GM21825 (cell line): Measurements from ENCODE around the gene SLC26A1.
"Not testable (repeated sequence)": the region's sequence is repeated elsewhere in the genome, so short reads cannot be mapped to it uniquely, and the experiment has no call there.

Experiments used
- ATAC-seq: cut with Tn5 transposase; IDR thresholded peaks from one replicate; pipeline ENCODE4 v1.9.1; 2021; ENCODE audit warnings: mild to moderate bottlenecking, moderate library complexity; ENCODE audit not compliant: unreplicated experiment

SLC26A1 gene

GRCh38 chr4:955931-956381 is 37.2 kb downstream of the SLC26A1 start:
- no peak for ATAC-seq

- ATAC-seq: no peak
These were observed 37.9 kb downstream of the SLC26A1 start for GRCh38 chr4:955161-955921.

DNA sequence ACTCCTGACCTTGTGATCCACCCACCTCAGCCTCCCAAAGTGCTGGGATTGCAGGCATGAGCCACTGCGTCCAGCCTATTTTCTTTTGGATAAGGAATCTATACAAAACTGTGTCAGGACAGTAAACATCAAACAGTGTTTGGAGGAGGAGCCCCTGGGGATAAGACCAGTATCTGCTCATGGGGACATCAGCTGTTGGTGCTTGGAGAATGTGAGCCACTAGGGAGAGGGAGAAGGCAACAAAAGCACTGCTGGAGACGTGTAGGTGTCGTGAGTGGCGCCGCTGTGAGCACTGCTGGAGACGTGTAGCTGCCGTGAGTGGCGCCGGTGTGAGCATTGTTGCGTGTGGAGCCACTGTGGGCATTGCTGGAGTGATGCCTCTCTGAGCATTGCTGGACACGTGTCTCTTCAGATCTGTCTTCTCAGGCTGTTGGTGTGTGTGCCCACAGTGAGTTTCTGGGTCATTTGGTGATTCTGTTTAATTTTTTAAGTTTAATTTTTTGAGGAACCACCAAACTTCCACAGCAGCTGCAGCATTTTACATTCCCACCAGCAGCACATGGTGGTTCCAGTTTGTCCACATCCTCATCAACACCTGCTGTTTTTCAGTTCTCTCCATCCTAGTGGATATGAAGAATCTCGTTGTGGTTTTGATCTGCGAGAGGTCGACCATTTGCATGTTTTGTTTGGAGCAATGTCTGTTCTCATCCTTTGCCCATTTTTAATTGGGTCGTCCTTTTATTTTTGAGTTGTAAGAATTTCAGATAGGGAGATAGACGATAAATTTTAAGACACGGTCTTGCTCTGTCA is 38.8 kb downstream of the SLC26A1 start:
- ATAC-seq: no peak

GRCh38 chr4:953574-953915 is 39.7 kb downstream of the SLC26A1 start:
- ATAC-seq: no peak

- ATAC-seq: no peak
These were observed 40.2 kb downstream of the SLC26A1 start for GRCh38 chr4:952881-953573.

GRCh38 chr4:951594-952468 is 41.4 kb downstream of the SLC26A1 start:
- ATAC-seq: no peak

- ATAC-seq: no peak
These were observed 42.0 kb downstream of the SLC26A1 start for GRCh38 chr4:951186-951585.

- no peak for ATAC-seq
These were observed 42.8 kb downstream of the SLC26A1 start for GRCh38 chr4:950136-951020.

GRCh38 chr4:949656-950055 is 43.5 kb downstream of the SLC26A1 start:
- no peak for ATAC-seq

DNA sequence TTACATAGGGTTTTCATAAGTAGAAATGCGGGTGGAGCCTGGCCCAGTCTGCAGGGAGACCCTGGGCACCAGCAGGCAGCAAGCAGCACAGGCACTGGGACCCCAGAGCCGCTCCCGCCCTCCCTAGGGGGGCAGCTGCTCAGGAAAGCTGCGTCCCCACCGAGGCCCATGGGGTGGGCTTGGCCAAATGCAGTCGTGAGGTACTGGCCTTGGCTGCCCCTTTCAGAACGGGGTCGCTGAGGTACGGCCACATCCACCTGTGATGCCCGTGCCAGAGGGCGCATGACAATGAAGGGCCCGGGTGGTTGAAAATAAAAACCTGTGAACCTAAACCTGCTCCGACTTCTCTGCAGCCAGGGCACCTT is 44.3 kb downstream of the SLC26A1 start:
- ATAC-seq: no peak

- ATAC-seq: no peak
These were observed 44.9 kb downstream of the SLC26A1 start for GRCh38 chr4:948101-948935.

DNA sequence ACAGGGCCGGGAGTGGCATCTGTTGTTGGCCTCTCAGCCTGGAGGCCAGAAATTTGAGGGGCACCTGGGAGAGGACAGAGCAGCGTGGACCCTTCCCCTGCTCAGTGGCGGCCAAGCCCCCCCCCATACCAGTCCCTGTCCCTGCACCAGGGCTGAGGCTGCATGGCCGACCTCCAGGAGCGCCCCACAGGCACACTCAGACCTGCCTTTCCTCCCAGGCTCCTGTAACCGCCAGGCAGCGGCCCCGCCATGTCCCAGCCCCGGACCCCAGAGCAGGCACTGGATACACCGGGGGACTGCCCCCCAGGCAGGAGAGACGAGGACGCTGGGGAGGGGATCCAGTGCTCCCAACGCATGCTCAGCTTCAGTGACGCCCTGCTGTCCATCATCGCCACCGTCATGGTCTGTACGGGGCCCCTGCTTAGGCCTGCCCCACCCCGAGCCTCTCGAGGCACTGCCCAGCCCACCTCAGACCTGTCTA is 45.7 kb downstream of the SLC26A1 start:
- no peak for ATAC-seq

DNA sequence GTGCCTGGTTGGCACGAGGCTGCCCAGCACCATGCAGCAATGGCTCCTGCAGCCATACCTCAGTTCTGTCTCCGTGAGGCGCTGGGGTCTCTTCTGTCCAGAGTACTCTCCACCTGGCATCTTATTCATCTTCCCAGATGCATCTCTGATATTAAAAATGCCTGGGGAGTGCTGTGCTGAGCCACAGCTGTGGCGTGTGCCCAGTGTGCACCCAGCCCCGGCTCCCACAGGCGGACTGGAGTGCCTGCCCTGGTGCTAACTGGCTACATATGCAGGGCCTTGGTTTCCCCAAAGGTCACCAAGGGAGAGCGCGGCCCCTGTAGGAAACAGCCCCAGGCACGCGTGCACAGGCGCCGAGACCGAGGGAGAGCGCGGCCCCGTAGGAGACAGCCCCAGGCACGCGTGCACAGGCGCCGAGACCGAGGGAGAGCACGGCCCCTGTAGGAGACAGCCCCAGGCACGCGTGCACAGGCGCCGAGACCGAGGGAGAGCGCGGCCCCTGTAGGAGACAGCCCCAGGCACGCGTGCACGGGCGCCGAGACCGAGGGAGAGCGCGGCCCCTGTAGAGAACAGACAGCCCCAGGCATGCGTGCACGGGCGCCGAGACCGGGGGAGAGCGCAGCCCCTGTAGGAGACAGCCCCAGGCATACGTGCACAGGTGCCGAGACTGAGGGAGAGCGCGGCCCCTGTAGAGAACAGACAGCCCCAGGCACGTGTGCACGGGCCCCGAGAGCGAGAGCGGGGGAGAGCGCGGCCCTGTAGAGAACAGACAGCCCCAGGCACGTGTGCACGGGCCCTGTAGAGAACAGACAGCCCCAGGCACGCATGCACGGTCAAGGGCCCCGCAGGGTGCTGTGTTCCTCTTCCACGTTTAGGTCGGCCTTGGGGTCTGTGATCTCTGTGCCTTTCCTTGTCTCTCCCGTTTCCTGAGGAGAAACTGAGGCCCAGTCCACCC is 46.4 kb downstream of the SLC26A1 start:
- ATAC-seq: no peak

GRCh38 chr4:946103-946450 is 47.1 kb downstream of the SLC26A1 start:
- ATAC-seq: no peak

DNA sequence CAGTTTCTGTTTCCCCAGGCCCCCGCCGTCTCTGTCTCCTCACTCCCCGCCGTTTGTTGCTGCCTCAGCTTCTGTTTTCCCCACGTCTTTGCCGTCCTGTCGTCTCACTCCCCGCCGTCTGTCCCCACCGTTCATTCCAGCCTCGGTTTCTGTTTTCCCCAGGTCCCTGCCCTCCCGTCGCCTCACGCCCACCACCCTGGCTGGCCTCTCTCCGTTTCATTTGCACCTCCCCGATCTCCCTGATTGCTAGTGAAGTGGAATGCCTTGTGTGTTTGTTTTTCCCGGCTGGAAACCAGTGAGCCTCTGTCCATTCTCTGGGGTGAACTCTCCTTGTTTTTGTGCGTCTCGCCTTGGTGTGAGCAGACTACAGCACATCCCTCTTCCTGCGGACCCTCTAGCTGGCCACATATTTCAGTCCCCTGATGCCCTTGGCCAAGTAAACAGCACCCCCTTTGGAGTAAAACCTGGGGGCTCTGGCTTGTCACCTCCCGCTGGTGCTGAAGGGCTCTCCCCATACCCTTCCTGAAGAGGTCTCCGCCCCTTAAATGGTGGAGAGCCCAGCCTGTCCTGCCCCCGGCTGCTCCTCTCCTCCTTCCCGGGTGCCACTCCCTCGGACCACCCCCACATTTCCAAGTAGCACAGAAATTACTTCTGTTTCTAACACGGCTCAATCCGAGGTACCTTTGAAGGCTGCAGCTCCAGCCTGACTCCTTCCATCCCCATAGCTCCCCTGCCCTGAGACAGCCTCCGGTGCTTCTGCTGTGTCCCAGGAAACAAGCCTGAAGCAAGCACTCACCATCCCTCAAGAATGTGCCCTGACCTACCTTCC is 47.7 kb downstream of the SLC26A1 start:
- ATAC-seq: no peak

DNA sequence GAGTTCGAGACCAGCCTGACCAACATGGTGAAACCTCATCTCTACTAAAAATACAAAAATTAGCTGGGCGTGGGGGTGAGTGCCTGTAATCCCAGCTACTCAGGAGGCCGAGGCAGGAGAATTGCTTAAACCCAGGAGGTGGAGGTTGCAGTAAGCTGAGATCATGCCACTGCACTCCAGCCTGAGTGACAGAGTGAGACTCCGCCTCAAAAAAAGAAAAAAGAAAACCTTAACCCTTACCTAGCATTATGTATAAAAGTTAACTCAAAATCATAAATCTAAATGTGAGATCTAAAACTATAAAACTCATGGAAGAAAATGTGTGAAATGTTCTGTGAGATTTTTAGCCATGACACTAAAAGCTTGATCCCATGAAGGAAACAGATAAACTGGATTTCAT is 53.7 kb downstream of the SLC26A1 start:
- ATAC-seq: not testable (repeated sequence)
